Upper lobe of left lung (tissue), 6 donors: Measurements from ENCODE around the gene WNT8B. TPM values are rescaled to one million over a fixed set of nuclear protein-coding genes. Genes with fewer than 3 reads are reported as not detected.

Source experiments
- ATAC-seq, 2 donors: fragments of 200-7000 bp; cut with Tn5 transposase; one replicate each; pipeline ENCODE4 v1.9.1; 2022; ENCODE audit warnings: mild to moderate bottlenecking in 2 of 2, moderate library complexity in 2 of 2; ENCODE audit not compliant: low FRiP score in 2 of 2
- DNase-seq, 2 donors: peaks; one replicate each; pipeline ENCODE4 v3.0.0-alpha.2; 2019 to 2020
- H3K27ac ChIP-seq, 4 donors: fragments of 200-600 bp; sonication (generic); one replicate each; pipeline ENCODE4 v1.5.1; 2016 to 2019
- H3K27me3 ChIP-seq, 4 donors: fragments of 200-600 bp; sonication (generic); one replicate each; pipeline ENCODE4 v1.5.1; 2017 to 2019
- H3K36me3 ChIP-seq, 4 donors: fragments of 200-600 bp; sonication (generic); one replicate each; pipeline ENCODE4 v1.5.1; 2016 to 2019
- H3K4me1 ChIP-seq, 4 donors: fragments of 200-600 bp; sonication (generic); one replicate each; pipeline ENCODE4 v1.5.1; 2018 to 2019
- H3K4me3 ChIP-seq, 4 donors: fragments of 200-600 bp; sonication (generic); one replicate each; pipeline ENCODE4 v1.5.1; 2017 to 2019; ENCODE audit warnings: mild to moderate bottlenecking in 2 of 4, moderate library complexity in 1 of 4
- H3K9me3 ChIP-seq, 4 donors: fragments of 200-600 bp; sonication (generic); one replicate each; pipeline ENCODE4 v1.5.1; 2018 to 2019
- CTCF ChIP-seq, 6 experiments: fragments of 450-650 bp in 4 of 6; fragments of 200-600 bp in 2 of 6; sonication (generic) in 2 of 6; IDR thresholded peaks; one replicate each; pipeline ENCODE4 v1.5.1; 2016 to 2019; ENCODE audit warnings: antibody characterized with exemption in 6 of 6
- EP300 ChIP-seq, 4 donors: sonication (generic); formaldehyde crosslinking; IDR thresholded peaks; one replicate each; pipeline ENCODE4 v1.5.1; 2017; ENCODE audit warnings: antibody characterized with exemption in 4 of 4, control low read depth in 2 of 4
- POLR2A ChIP-seq, 4 donors: fragments of 450-650 bp; IDR thresholded peaks; one replicate each; pipeline ENCODE4 v1.5.1; 2016 to 2017; ENCODE audit warnings: antibody characterized with exemption in 4 of 4, mild to moderate bottlenecking in 2 of 4
- POLR2AphosphoS5 ChIP-seq, 2 donors: sonication (generic); formaldehyde crosslinking; IDR thresholded peaks; one replicate each; pipeline ENCODE4 v1.5.1; 2017; ENCODE audit warnings: antibody characterized with exemption in 2 of 2
- WGBS, 2 donors: methylation state at CpG; one replicate each; pipeline ENCODE4 v1.1.5; 2017 to 2018; 5-methylcytosine and 5-hydroxymethylcytosine counted together
- total RNA-seq, 6 donors: library from RNA; depleted of rRNA in 4 of 6; stranded (reverse); fragments of >200 nt in 4 of 6; gene quantifications; one replicate each; pipeline versions ENCODE4 v1.1.0 to v1.2.1, GENCODE V29; 2016 to 2021
- donor health status: DM: no; HTN: no; CAD: no; lungs with moderate emphysema.
- donor health status: DM: no; HTN: yes; CAD: no; lungs with severe emphysema.

The WNT8B gene
- under 1 TPM in 1 of 6 donors, not detected in 5; 0.17 TPM for total RNA-seq

- Histone ChIP-seq H3K27ac (no peak within 1 kb of the TSS), H3K36me3 (no peaks in the 10 kb centered on the region), H3K4me3 (no peak within 1 kb of the TSS), H3K27me3 (no peaks in the 10 kb centered on the region), H3K4me1 (no peaks in the 10 kb centered on the region), H3K9me3 (no peaks in the 10 kb centered on the region)
- DNase-seq (no peak), ATAC-seq (no peak)
- TF ChIP-seq POLR2AphosphoS5 (IDR thresholded peaks at IDR 0.05): no peak
- no peak for TF ChIP-seq EP300 (IDR thresholded peaks at IDR 0.05)
- no peak for TF ChIP-seq POLR2A (IDR thresholded peaks at IDR 0.05)
- TF ChIP-seq CTCF (IDR thresholded peaks at IDR 0.05): no peak
- 46 to 57% methylated on average over 4 of the region's 4 CpGs for WGBS, 2 donors
Measured at GRCh38 chr10:100462709-100463108, at the start of gene WNT8B. Gene WNT8B (plus strand): TSS chr10:100463009. CDS start chr10:100463169, 160 bp downstream.

GRCh38 chr10:100413173-100413572 is 49.6 kb upstream of the WNT8B start:
- 77 to 82% methylated on average over 3 of the region's 3 CpGs for WGBS, 2 donors
- DNase-seq (no peak), ATAC-seq (no peak)
- H3K4me1 ChIP-seq: no peaks in the 10 kb centered on the region
- TF ChIP-seq POLR2A (IDR thresholded peaks at IDR 0.05) (no peak), EP300 (IDR thresholded peaks at IDR 0.05) (no peak), POLR2AphosphoS5 (IDR thresholded peaks at IDR 0.05) (no peak), CTCF (IDR thresholded peaks at IDR 0.05) (no peak)
- H3K36me3 ChIP-seq: no peaks in the 10 kb centered on the region
- H3K9me3 ChIP-seq: no peaks in the 10 kb centered on the region
- H3K27me3 ChIP-seq: no peaks in the 10 kb centered on the region
- no peak overlapping the region for H3K27ac ChIP-seq
- H3K4me3 ChIP-seq: no peak overlapping the region

DNA sequence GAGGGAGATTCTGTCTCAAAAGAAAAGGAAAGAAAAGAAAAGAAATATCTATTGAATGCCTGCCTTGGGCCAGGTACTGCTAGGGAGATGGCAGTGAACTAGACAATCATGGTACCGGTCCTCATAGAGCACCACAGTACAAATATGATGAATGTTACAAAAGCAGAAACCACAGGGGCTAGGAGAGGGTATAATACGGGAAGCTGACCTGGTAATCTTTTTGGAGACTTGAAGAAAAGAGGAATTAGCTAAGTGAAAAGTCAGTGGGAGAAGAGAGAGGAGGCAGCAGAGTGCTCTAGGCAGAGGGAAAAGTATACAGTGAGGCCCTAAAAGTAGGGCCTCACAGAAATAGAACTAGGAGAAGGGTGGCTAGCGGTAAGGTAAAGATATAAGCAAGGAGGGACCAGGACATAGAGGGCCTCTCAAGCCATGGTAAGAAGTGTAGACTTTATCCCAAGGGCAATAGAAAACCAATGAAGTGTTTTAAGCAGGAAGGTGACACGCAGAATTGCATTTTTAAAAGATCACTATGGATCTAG is 42.8 kb upstream of the WNT8B start:
- Histone ChIP-seq H3K4me3 (no peak overlapping the region), H3K27me3 (no peaks in the 10 kb centered on the region), H3K4me1 (no peaks in the 10 kb centered on the region), H3K27ac (no peak overlapping the region), H3K9me3 (no peaks in the 10 kb centered on the region), H3K36me3 (no peaks in the 10 kb centered on the region)
- TF ChIP-seq POLR2A (IDR thresholded peaks at IDR 0.05) (no peak), EP300 (IDR thresholded peaks at IDR 0.05) (no peak), CTCF (IDR thresholded peaks at IDR 0.05) (no peak), POLR2AphosphoS5 (IDR thresholded peaks at IDR 0.05) (no peak)
- DNase-seq (no peak), ATAC-seq (peak in 1 of 2 donors; percentile 40)
- 76 to 79% methylated on average over 4 of the region's 4 CpGs for WGBS, 2 donors

GRCh38 chr10:100427374-100427773 is 35.4 kb upstream of the WNT8B start:
- no peak for TF ChIP-seq CTCF (IDR thresholded peaks at IDR 0.05)
- TF ChIP-seq POLR2A (IDR thresholded peaks at IDR 0.05): no peak
- TF ChIP-seq EP300 (IDR thresholded peaks at IDR 0.05): no peak
- no peak for TF ChIP-seq POLR2AphosphoS5 (IDR thresholded peaks at IDR 0.05)
- DNase-seq (no peak), ATAC-seq (no peak)
- Histone ChIP-seq H3K27ac (no peak overlapping the region), H3K4me1 (no peaks in the 10 kb centered on the region), H3K4me3 (no peak overlapping the region), H3K36me3 (no peaks in the 10 kb centered on the region), H3K9me3 (no peaks in the 10 kb centered on the region), H3K27me3 (no peaks in the 10 kb centered on the region)
- 100% methylated on average over 2 of the region's 2 CpGs for WGBS, 2 donors
